ENCODE results near the gene SPIB. TPM values are rescaled to one million over a fixed set of nuclear protein-coding genes. Genes with fewer than 3 reads are reported as not detected.

The SPIB gene
- total RNA-seq, 4 donors from 2014 or later = 0.17 TPM; not detected in 3

- DNase-seq (ENCODE audit: extremely low spot score) = no peak
- Histone ChIP-seq H3K27ac (replicated peaks in 1 of 4) (no peak overlapping the region), H3K4me3 (no peak overlapping the region), H3K27me3 (peaks cover 0 to 85% (median 16%) of the 10 kb centered on the region in 4 donors), H3K4me1 (no peaks in the 10 kb centered on the region), H3K36me3 (no peaks in the 10 kb centered on the region), H3K9me3 (no peaks in the 10 kb centered on the region)
- TF ChIP-seq EP300 (IDR thresholded peaks at IDR 0.05) (no peak), POLR2AphosphoS5 (IDR thresholded peaks at IDR 0.05) (no peak), POLR2A (IDR thresholded peaks at IDR 0.05; ENCODE audit: low read depth) (no peak), CTCF (IDR thresholded peaks at IDR 0.05) (no peak)
- intact Hi-C loops (cut with DNase I) = no loop called here
- WGBS = 93% methylated on average over 6 of the region's 7 CpGs
These were observed 44.2 kb downstream of the SPIB start for GRCh38 chr19:50462970-50463369.

- Histone ChIP-seq H3K4me1 (no peaks in the 10 kb centered on the region), H3K27ac (replicated peaks in 1 of 4) (no peak overlapping the region), H3K4me3 (no peak overlapping the region), H3K36me3 (no peaks in the 10 kb centered on the region), H3K27me3 (peaks cover 0 to 79% (median 6%) of the 10 kb centered on the region in 4 donors), H3K9me3 (no peaks in the 10 kb centered on the region)
- no peak for DNase-seq (ENCODE audit: extremely low spot score)
- 48% methylated on average over 4 of the region's 19 CpGs for WGBS
- no peak for TF ChIP-seq CTCF (IDR thresholded peaks at IDR 0.05)
- no peak for TF ChIP-seq POLR2A (IDR thresholded peaks at IDR 0.05; ENCODE audit: low read depth)
- no peak for TF ChIP-seq EP300 (IDR thresholded peaks at IDR 0.05)
- no peak for TF ChIP-seq POLR2AphosphoS5 (IDR thresholded peaks at IDR 0.05)
- intact Hi-C loops (cut with DNase I) = no loop called here
These were observed 45.6 kb downstream of the SPIB start for GRCh38 chr19:50464348-50464747.

- Histone ChIP-seq H3K4me1 (no peaks in the 10 kb centered on the region), H3K27me3 (peaks cover 0 to 79% (median 4%) of the 10 kb centered on the region in 4 donors), H3K36me3 (no peaks in the 10 kb centered on the region), H3K4me3 (no peak overlapping the region), H3K27ac (replicated peaks in 1 of 4) (no peak overlapping the region), H3K9me3 (no peaks in the 10 kb centered on the region)
- DNase-seq (ENCODE audit: extremely low spot score) = no peak
- 95% methylated on average over 12 of the region's 13 CpGs for WGBS
- intact Hi-C loops (cut with DNase I) = no loop called here
- TF ChIP-seq CTCF (IDR thresholded peaks at IDR 0.05) (no peak), EP300 (IDR thresholded peaks at IDR 0.05) (no peak)
These were observed 46.3 kb downstream of the SPIB start for GRCh38 chr19:50465000-50465399.

GRCh38 chr19:50465986-50466705, 47.4 kb downstream of the SPIB start:
- no peak for TF ChIP-seq EP300 (IDR thresholded peaks at IDR 0.05)
- no peak for TF ChIP-seq POLR2A (IDR thresholded peaks at IDR 0.05; ENCODE audit: low read depth)
- peak in 1 of 3 experiments; percentile 10 for TF ChIP-seq CTCF (IDR thresholded peaks at IDR 0.05)
- TF ChIP-seq POLR2AphosphoS5 (IDR thresholded peaks at IDR 0.05) = no peak
- intact Hi-C loops (cut with DNase I) = no loop called here
- Histone ChIP-seq H3K27ac (replicated peaks in 1 of 4) (no peak overlapping the region), H3K4me3 (no peak overlapping the region), H3K36me3 (no peaks in the 10 kb centered on the region), H3K4me1 (no peaks in the 10 kb centered on the region), H3K9me3 (no peaks in the 10 kb centered on the region), H3K27me3 (peaks cover 0 to 69% (median 0%) of the 10 kb centered on the region in 4 donors)
- WGBS = 53% methylated on average over 27 of the region's 29 CpGs
- no peak for DNase-seq (ENCODE audit: extremely low spot score)

- Histone ChIP-seq H3K9me3 (no peaks in the 10 kb centered on the region), H3K4me1 (no peaks in the 10 kb centered on the region), H3K27me3 (peaks cover 0 to 65% (median 0%) of the 10 kb centered on the region in 4 donors), H3K4me3 (no peak overlapping the region), H3K36me3 (no peaks in the 10 kb centered on the region), H3K27ac (replicated peaks in 1 of 4) (no peak overlapping the region)
- DNase-seq (ENCODE audit: extremely low spot score) = no peak
- WGBS = 82% methylated on average over 11 of the region's 11 CpGs
- intact Hi-C loops (cut with DNase I) = no loop called here
- no peak for TF ChIP-seq EP300 (IDR thresholded peaks at IDR 0.05)
- no peak for TF ChIP-seq POLR2A (IDR thresholded peaks at IDR 0.05; ENCODE audit: low read depth)
- no peak for TF ChIP-seq POLR2AphosphoS5 (IDR thresholded peaks at IDR 0.05)
- no peak for TF ChIP-seq CTCF (IDR thresholded peaks at IDR 0.05)
These were observed 47.9 kb downstream of the SPIB start for GRCh38 chr19:50466706-50467039.
